Esophagus muscularis mucosa (tissue), 4 donors: ENCODE data around the gene CAMKMT.

ENCODE experiments used
- EP300 ChIP-seq: sonication (generic); formaldehyde crosslinking; IDR thresholded peaks from one replicate; pipeline ENCODE4 v1.6.1; 2017; ENCODE audit warnings: antibody characterized with exemption
- POLR2A ChIP-seq: fragments of 450-650 bp; IDR thresholded peaks from one replicate; pipeline ENCODE4 v1.6.1; 2017; ENCODE audit warnings: antibody characterized with exemption, moderate library complexity, mild to moderate bottlenecking, low read depth
- TF ChIP-seq, protein P1 (sequence below), 3 experiments: fragments of 200-600 bp in 2 of 3; fragments of 450-650 bp in 1 of 3; sonication (generic) in 2 of 3; IDR thresholded peaks; one replicate each; pipeline ENCODE4 v1.5.1; 2017 to 2019; ENCODE audit warnings: antibody characterized with exemption in 3 of 3, mild to moderate bottlenecking in 2 of 3, moderate library complexity in 1 of 3

DNA sequence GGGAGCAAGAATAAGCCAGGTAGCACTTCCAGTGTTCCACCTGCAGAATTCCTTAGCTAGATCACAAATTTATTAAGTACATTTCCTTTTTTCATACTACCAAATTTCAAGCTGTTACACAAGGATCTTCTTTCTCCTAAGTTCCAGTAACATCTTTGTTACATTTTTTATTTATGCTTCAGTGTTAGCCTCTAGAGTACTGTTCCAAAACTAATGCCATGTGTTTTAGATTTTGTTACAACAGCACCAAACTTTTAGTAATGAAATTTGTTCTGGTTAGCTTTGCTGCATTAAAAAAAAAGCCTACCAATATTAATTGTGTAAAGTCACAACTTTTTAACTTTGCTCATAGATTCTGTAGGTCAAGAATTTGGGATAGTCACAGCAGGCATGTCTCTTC, 161.1 kb downstream of the CAMKMT start:
- TF ChIP-seq, protein P1, sequence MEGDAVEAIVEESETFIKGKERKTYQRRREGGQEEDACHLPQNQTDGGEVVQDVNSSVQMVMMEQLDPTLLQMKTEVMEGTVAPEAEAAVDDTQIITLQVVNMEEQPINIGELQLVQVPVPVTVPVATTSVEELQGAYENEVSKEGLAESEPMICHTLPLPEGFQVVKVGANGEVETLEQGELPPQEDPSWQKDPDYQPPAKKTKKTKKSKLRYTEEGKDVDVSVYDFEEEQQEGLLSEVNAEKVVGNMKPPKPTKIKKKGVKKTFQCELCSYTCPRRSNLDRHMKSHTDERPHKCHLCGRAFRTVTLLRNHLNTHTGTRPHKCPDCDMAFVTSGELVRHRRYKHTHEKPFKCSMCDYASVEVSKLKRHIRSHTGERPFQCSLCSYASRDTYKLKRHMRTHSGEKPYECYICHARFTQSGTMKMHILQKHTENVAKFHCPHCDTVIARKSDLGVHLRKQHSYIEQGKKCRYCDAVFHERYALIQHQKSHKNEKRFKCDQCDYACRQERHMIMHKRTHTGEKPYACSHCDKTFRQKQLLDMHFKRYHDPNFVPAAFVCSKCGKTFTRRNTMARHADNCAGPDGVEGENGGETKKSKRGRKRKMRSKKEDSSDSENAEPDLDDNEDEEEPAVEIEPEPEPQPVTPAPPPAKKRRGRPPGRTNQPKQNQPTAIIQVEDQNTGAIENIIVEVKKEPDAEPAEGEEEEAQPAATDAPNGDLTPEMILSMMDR (IDR thresholded peaks at IDR 0.05) = no peak
- no peak for TF ChIP-seq EP300
- no peak for TF ChIP-seq POLR2A
